ENCODE results near the gene TBX2. TPM values are rescaled to one million over a fixed set of nuclear protein-coding genes. Genes with fewer than 3 reads are reported as not detected.
"Not testable (repeated sequence)": the region's sequence is repeated elsewhere in the genome, so short reads cannot be mapped to it uniquely, and the experiment has no call there.

TBX2 gene
- total and polyA plus RNA-seq, 9 of the 15 experiments (the other 6 are each of a cell fraction or from before 2014, with no cell fraction given): 0.18 TPM; not detected in 8

DNA sequence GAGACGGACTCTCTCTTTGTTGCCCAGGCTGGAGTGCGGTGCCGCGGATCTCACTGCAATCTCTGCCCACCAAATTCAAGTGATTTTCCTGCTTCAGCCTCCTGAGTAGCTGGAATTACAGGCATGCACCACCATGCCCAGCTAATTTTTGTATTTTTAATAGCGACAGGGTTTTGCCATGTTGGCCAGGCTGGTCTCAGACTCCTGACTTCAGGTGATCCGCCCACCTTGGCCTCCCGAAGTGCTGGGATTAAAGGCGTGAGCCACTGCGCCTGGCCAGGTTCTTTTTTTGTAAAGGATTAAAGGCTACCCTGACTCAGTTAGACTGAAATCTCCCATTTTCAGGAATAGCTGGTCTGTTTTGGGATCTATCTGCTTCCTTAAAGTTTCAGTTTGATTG is 40.1 kb upstream of the TBX2 start:
- H3K79me2 ChIP-seq (ENCODE audit: control insufficient read depth, insufficient read depth, low read length); H3K36me3 ChIP-seq (ENCODE audit: control insufficient read depth, insufficient read depth, low read length); H3K9ac ChIP-seq (ENCODE audit: insufficient read depth in 1 of 2, low read depth in 2 of 2, low read length in 2 of 2); H3K4me3 ChIP-seq; H3K9me1 ChIP-seq (ENCODE audit: control insufficient read depth, insufficient read depth, low read length); H3K4me2 ChIP-seq (ENCODE audit: insufficient read depth, low read length); FAIRE-seq; BruUV-seq (replicated peaks); in situ Hi-C loops (cut with MboI); H3K4me1 ChIP-seq (replicated peaks in 1 of 2; ENCODE audit: control insufficient read depth in 2 of 2, insufficient read depth in 2 of 2, low read length in 2 of 2); DNase-seq (ENCODE audit: extremely low read depth in 1 of 4, low spot score in 3 of 4); ATAC-seq; H3K9me3 ChIP-seq (replicated peaks; ENCODE audit: control insufficient read depth, insufficient read depth, low read depth, low read length); H3K27ac ChIP-seq (ENCODE audit: extremely low read depth, low read depth, low read length); H4K20me1 ChIP-seq (replicated peaks; ENCODE audit: control insufficient read depth, insufficient read depth, low read length); H2AFZ ChIP-seq (ENCODE audit: low read depth, low read length): not testable (repeated sequence)
- H3K27me3 ChIP-seq (ENCODE audit: control insufficient read depth in 2 of 2, insufficient read depth in 2 of 2, low read length in 2 of 2): peaks cover 8 to 43% of the 10 kb centered on the region in 2 experiments; a peak in 4 of 5 replicates
- intact Hi-C loops (cut with micrococcal nuclease): loop anchor here (5.0 kb wide), 1 partner anchor 357 kb away; no protein-coding TSS in a partner anchor
- WGBS (ENCODE audit: insufficient coverage, low coverage, missing lambda C conversion rate): 10% methylated on average over 8 of the region's 9 CpGs
- TF ChIP-seq, protein P1, sequence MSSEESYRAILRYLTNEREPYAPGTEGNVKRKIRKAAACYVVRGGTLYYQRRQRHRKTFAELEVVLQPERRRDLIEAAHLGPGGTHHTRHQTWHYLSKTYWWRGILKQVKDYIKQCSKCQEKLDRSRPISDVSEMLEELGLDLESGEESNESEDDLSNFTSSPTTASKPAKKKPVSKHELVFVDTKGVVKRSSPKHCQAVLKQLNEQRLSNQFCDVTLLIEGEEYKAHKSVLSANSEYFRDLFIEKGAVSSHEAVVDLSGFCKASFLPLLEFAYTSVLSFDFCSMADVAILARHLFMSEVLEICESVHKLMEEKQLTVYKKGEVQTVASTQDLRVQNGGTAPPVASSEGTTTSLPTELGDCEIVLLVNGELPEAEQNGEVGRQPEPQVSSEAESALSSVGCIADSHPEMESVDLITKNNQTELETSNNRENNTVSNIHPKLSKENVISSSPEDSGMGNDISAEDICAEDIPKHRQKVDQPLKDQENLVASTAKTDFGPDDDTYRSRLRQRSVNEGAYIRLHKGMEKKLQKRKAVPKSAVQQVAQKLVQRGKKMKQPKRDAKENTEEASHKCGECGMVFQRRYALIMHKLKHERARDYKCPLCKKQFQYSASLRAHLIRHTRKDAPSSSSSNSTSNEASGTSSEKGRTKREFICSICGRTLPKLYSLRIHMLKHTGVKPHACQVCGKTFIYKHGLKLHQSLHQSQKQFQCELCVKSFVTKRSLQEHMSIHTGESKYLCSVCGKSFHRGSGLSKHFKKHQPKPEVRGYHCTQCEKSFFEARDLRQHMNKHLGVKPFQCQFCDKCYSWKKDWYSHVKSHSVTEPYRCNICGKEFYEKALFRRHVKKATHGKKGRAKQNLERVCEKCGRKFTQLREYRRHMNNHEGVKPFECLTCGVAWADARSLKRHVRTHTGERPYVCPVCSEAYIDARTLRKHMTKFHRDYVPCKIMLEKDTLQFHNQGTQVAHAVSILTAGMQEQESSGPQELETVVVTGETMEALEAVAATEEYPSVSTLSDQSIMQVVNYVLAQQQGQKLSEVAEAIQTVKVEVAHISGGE (CRISPR knock-in tag; IDR thresholded peaks at IDR 0.05): peak in 1 of 3 experiments; percentile 89; a peak in 2 of 6 replicates
- CTCF ChIA-PET (ENCODE audit: low intra/inter-chr PET ratio): interaction anchor here (0.6 to 1.4 kb wide), 2 partner anchors 358 to 387 kb away, joined by 3 to 5 read pairs; no protein-coding TSS in a partner anchor
- POLR2A ChIA-PET: interaction anchor here (0.6 kb wide), 1 partner anchor 543 kb away, joined by 4 read pairs; no protein-coding TSS in a partner anchor
